Measurements from ENCODE around the gene C10orf53. TPM values are rescaled to one million over a fixed set of nuclear protein-coding genes. Genes with fewer than 3 reads are reported as not detected.

The C10orf53 gene
- total RNA-seq, 1 experiment from 2014 or later, result not detected

DNA sequence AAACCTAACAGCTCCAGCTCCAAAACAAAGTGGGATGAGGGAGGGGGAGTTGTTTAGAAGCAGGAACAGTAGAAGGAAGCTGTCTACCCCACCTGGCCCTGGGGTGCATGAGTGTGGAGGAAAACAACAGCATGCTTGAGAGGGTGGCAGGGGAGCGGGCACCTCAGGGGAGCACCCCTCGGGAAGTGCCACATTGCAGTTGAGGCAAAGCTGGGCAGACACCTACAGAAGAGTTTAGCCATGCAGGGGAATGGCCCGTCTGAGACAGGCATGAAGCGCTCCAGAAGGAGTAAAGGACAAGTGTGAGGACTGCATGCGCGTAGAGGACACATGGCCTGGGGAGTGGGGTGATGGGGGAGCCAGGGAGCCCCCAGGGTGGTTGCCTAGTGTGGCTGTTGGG is 47.5 kb upstream of the C10orf53 start:
- Histone ChIP-seq H3K18ac (ENCODE audit: insufficient read length, low read depth, low read length) (no peak overlapping the region), H3K79me2 (ENCODE audit: insufficient read depth, low read length) (no peaks in the 10 kb centered on the region), H3K4ac (ENCODE audit: low read depth, low read length) (no peak overlapping the region), H4K91ac (ENCODE audit: insufficient read length, low read depth, low read length) (no peak overlapping the region), H3K27ac (ENCODE audit: insufficient read length, low read depth, low read length) (no peak overlapping the region), H3K9me3 (ENCODE audit: control insufficient read depth, low read depth, low read length) (no peaks in the 10 kb centered on the region), H3K4me2 (ENCODE audit: insufficient read depth, insufficient read length, low read length) (no peak overlapping the region), H4K5ac (ENCODE audit: insufficient read length, low read depth, low read length) (no peak overlapping the region), H3K79me1 (ENCODE audit: insufficient read depth, low read depth, low read length, poor library complexity, severe bottlenecking) (no peaks in the 10 kb centered on the region), H2AFZ (ENCODE audit: low read length) (no peak overlapping the region), H2BK5ac (ENCODE audit: insufficient read length, low read length) (no peak overlapping the region), H3K4me1 (ENCODE audit: insufficient read depth, low read length) (no peaks in the 10 kb centered on the region), H4K8ac (replicated peaks; ENCODE audit: insufficient read length, low read depth, low read length) (no peak overlapping the region), H3K14ac (ENCODE audit: insufficient read depth, low read length) (no peak overlapping the region), H3T11ph (ENCODE audit: low read length) (no peak overlapping the region), H2AK5ac (ENCODE audit: insufficient read length, low read length) (no peak overlapping the region), H3K23me2 (ENCODE audit: insufficient read length, low read depth, low read length, poor library complexity, severe bottlenecking) (no peaks in the 10 kb centered on the region), H3K56ac (ENCODE audit: insufficient read length, low read depth, low read length) (no peak overlapping the region), H4K20me1 (ENCODE audit: control insufficient read depth, insufficient read depth, insufficient read length) (no peaks in the 10 kb centered on the region), H3K27me3 (ENCODE audit: insufficient read depth, low read length) (no peaks in the 10 kb centered on the region), H2BK120ac (ENCODE audit: low read depth, low read length, poor library complexity, severe bottlenecking) (no peak overlapping the region), H2BK20ac (ENCODE audit: low read depth, low read length, poor library complexity, severe bottlenecking) (no peak overlapping the region), H3K23ac (ENCODE audit: insufficient read length, low read depth, low read length) (no peak overlapping the region), H3K9ac (ENCODE audit: extremely low read depth, insufficient read length, low read length) (no peak overlapping the region), H2BK12ac (ENCODE audit: insufficient read length, low read depth, low read length) (no peak overlapping the region), H2BK15ac (ENCODE audit: low read depth, low read length) (no peak overlapping the region)
- Mint-ChIP-seq H3K4me3 (no peak overlapping the region), H3K4me1 (no peaks in the 10 kb centered on the region), H3K9me3 (no peaks in the 10 kb centered on the region), H3K27ac (no peak overlapping the region), H3K27me3 (ENCODE audit: low read depth) (peaks cover 18% of the 10 kb centered on the region), H3K36me3 (ENCODE audit: insufficient read depth in 1 of 3, low read depth in 3 of 3) (no peaks in the 10 kb centered on the region)
- WGBS (ENCODE audit: extremely low coverage, insufficient read length, low lambda C conversion rate), result no CpG with 5 or more reads among the region's 6 CpGs
- TF ChIP-seq, protein P1, sequence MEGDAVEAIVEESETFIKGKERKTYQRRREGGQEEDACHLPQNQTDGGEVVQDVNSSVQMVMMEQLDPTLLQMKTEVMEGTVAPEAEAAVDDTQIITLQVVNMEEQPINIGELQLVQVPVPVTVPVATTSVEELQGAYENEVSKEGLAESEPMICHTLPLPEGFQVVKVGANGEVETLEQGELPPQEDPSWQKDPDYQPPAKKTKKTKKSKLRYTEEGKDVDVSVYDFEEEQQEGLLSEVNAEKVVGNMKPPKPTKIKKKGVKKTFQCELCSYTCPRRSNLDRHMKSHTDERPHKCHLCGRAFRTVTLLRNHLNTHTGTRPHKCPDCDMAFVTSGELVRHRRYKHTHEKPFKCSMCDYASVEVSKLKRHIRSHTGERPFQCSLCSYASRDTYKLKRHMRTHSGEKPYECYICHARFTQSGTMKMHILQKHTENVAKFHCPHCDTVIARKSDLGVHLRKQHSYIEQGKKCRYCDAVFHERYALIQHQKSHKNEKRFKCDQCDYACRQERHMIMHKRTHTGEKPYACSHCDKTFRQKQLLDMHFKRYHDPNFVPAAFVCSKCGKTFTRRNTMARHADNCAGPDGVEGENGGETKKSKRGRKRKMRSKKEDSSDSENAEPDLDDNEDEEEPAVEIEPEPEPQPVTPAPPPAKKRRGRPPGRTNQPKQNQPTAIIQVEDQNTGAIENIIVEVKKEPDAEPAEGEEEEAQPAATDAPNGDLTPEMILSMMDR (conservative IDR thresholded peaks at IDR 0.05), result no peak
- no peak for DNase-seq
